Endothelial cell of umbilical vein (primary cell): ENCODE data around the gene MICAL3. TPM values are rescaled to one million over a fixed set of nuclear protein-coding genes. Genes with fewer than 3 reads are reported as not detected.
A peak's percentile ranks its signal among the peaks of the same experiment; 100 is the strongest.

Experiments used
- BruUV-seq: library from RNA; stranded (reverse); fragments of 400-500 nt; replicated peaks from 2 replicates; lab custom pipeline; 2021; lab: Mats Ljungman, UMichigan
- CTCF ChIA-PET: fragments of 300-600, 350-600 bp; sonication (Branson Sonifier 250); formaldehyde crosslinking; loops from one replicate; lab custom pipeline; 2021; ENCODE audit warnings: antibody characterized with exemption, inconsistent platforms; lab: Charles Lee
- POLR2A ChIA-PET: fragments of 300-600, 350-600 bp; sonication (Branson Sonifier 250); formaldehyde crosslinking; loops from one replicate; lab custom pipeline; 2021; ENCODE audit warnings: antibody characterized with exemption, inconsistent platforms; lab: Charles Lee
- DNase-seq: peaks from one replicate; pipeline ENCODE4 v3.0.0-alpha.2; 2011; ENCODE audit warnings: low read depth, low spot score
- FAIRE-seq: peaks from 2 replicates; lab custom pipeline; 2011; peaks lifted over from hg19 to GRCh38; lab: Jason Lieb, UNC
- H2AFZ ChIP-seq: 2 replicates; pipeline ENCODE4 v1.6.0; 2012; ENCODE audit warnings: low read depth, low read length, control low read depth, inconsistent platforms
- H3K27ac ChIP-seq: 2 replicates; pipeline ENCODE4 v1.5.1; 2011; ENCODE audit warnings: low read depth, mild to moderate bottlenecking, control low read depth, low read length, moderate library complexity; ENCODE audit not compliant: insufficient read depth
- H3K27me3 ChIP-seq, 2 experiments: 2 replicates each; pipeline versions ENCODE4 v1.6.0 to v1.6.1; 2011; ENCODE audit warnings: low read length in 2 of 2, mixed read lengths in 1 of 2; ENCODE audit not compliant: control insufficient read depth in 2 of 2, insufficient read depth in 2 of 2
- H3K36me3 ChIP-seq, 2 experiments: 2 replicates in 1 of 2; 3 replicates in 1 of 2; pipeline ENCODE4 v1.5.1; 2011; ENCODE audit warnings: low read length in 2 of 2, mild to moderate bottlenecking in 1 of 2, moderate library complexity in 1 of 2; ENCODE audit not compliant: control insufficient read depth in 2 of 2, insufficient read depth in 2 of 2; ENCODE audit errors: extremely low read depth in 1 of 2
- H3K4me1 ChIP-seq: 3 replicates; pipeline ENCODE4 v1.5.1; 2011; ENCODE audit warnings: mild to moderate bottlenecking, low read length; ENCODE audit not compliant: control insufficient read depth, insufficient read depth; ENCODE audit errors: extremely low read depth
- H3K4me2 ChIP-seq: 2 replicates; pipeline ENCODE4 v1.6.1; 2011; ENCODE audit warnings: low read length, control low read depth, mixed read lengths; ENCODE audit not compliant: insufficient read depth
- H3K4me3 ChIP-seq, 3 experiments: fragments of 200-600 bp in 1 of 3; sonication (generic), shearing (Covaris generic) in 1 of 3; replicated peaks in 1 of 3; 2 replicates each; pipeline ENCODE4 v1.5.1; 2011 to 2016; ENCODE audit warnings: control low read depth in 3 of 3, low read length in 3 of 3, mild to moderate bottlenecking in 2 of 3, inconsistent platforms in 1 of 3, low read depth in 1 of 3, moderate library complexity in 1 of 3; ENCODE audit not compliant: insufficient read depth in 1 of 3
- H3K79me2 ChIP-seq: 2 replicates; pipeline ENCODE4 v1.6.0; 2012; ENCODE audit warnings: low read length, inconsistent platforms; ENCODE audit not compliant: control insufficient read depth, insufficient read depth
- H3K9ac ChIP-seq: replicated peaks from 2 replicates; pipeline ENCODE3; 2011; ENCODE audit warnings: low read length, control low read depth; ENCODE audit not compliant: insufficient read depth; ENCODE audit errors: extremely low read depth
- H3K9me1 ChIP-seq: replicated peaks from 3 replicates; pipeline ENCODE4 v1.6.0; 2011; ENCODE audit warnings: mild to moderate bottlenecking, low read length; ENCODE audit not compliant: control insufficient read depth, insufficient read depth; ENCODE audit errors: extremely low read depth
- H3K9me3 ChIP-seq: replicated peaks from 2 replicates; pipeline ENCODE4 v1.5.1; 2012; ENCODE audit warnings: low read length, inconsistent platforms; ENCODE audit not compliant: control insufficient read depth, insufficient read depth
- H4K20me1 ChIP-seq: replicated peaks from 2 replicates; pipeline ENCODE3; 2011; ENCODE audit warnings: mild to moderate bottlenecking, low read length; ENCODE audit not compliant: control insufficient read depth, insufficient read depth; ENCODE audit errors: extremely low read depth
- CTCF ChIP-seq, 2 donors: IDR thresholded peaks; 1 replicate in 1 of 2; 2 replicates in 1 of 2; pipeline ENCODE4 v1.5.1; 2011; ENCODE audit warnings: low read length in 2 of 2, mild to moderate bottlenecking in 2 of 2, moderate library complexity in 2 of 2, control low read depth in 1 of 2, inconsistent platforms in 1 of 2, low read depth in 1 of 2; ENCODE audit not compliant: insufficient read depth in 1 of 2; ENCODE audit errors: extremely low read depth in 1 of 2
- EZH2 ChIP-seq: IDR thresholded peaks from 2 replicates; pipeline ENCODE4 v1.6.1; 2012; ENCODE audit warnings: borderline replicate concordance, low read depth, mild to moderate bottlenecking, moderate library complexity, low read length, inconsistent platforms; ENCODE audit not compliant: severe bottlenecking
- FOS ChIP-seq: IDR thresholded peaks from 2 replicates; pipeline ENCODE4 v1.6.1; 2011; ENCODE audit warnings: mild to moderate bottlenecking, low read length, moderate library complexity, borderline replicate concordance; ENCODE audit not compliant: insufficient read depth
- GATA2 ChIP-seq: IDR thresholded peaks from 2 replicates; pipeline ENCODE4 v1.7.0; 2011; ENCODE audit warnings: low read depth, mild to moderate bottlenecking, moderate library complexity, mixed read lengths, low read length; ENCODE audit not compliant: insufficient read length, insufficient read depth
- JUN ChIP-seq: IDR thresholded peaks from 2 replicates; pipeline ENCODE4 v1.6.1; 2011; ENCODE audit warnings: borderline replicate concordance, low read depth; ENCODE audit not compliant: insufficient read length, insufficient read depth
- MAX ChIP-seq: IDR thresholded peaks from 2 replicates; pipeline ENCODE4 v1.6.1; 2011; ENCODE audit not compliant: insufficient read depth, insufficient read length
- MYC ChIP-seq: IDR thresholded peaks from one replicate; pipeline ENCODE4 v1.6.1; 2011; ENCODE audit warnings: mild to moderate bottlenecking, low read depth, low read length
- POLR2A ChIP-seq: IDR thresholded peaks from 2 replicates; pipeline ENCODE4 v1.6.1; 2012; ENCODE audit warnings: low read depth, mild to moderate bottlenecking, control low read depth, low read length
- POLR2AphosphoS5 ChIP-seq: IDR thresholded peaks from 2 replicates; pipeline ENCODE4 v1.6.1; 2012; ENCODE audit warnings: low read depth, mild to moderate bottlenecking, control low read depth, low read length, moderate library complexity; ENCODE audit not compliant: insufficient read depth
- dilution Hi-C: fragments of 300-500 bp; cut with MboI; formaldehyde crosslinking; loops from one replicate; pipeline ENCODE4 v1.15.0; 2019; ENCODE audit warnings: low sequenced_read_pairs; ENCODE audit not compliant: extremely low pct_ligation_motif_present
- intact Hi-C: fragments of 100-400 bp; cut with micrococcal nuclease; formaldehyde crosslinking; loops from one replicate; pipeline ENCODE4 v1.10.0; 2022
- polyA plus RNA-seq, 4 experiments: library from polyadenylated mRNA; depleted of rRNA in 3 of 4; stranded (reverse) in 3 of 4; unstranded in 1 of 4; fragments of >200 nt; gene quantifications; 2 replicates each; pipeline versions ENCODE4 v1.2.1 to v1.2.3, GENCODE V29; 2011 to 2012; ENCODE audit warnings: missing spikeins in 1 of 4
- total RNA-seq: library from RNA; stranded (reverse); gene quantifications from 2 replicates; pipeline ENCODE4 v1.2.3, GENCODE V29; 2021

MICAL3 gene
- total and polyA plus RNA-seq, 2 donors (not counting 3 experiments of a cell fraction or from before 2014, with no cell fraction given), result 14.5 to 63.7 TPM

- no peaks in the 10 kb centered on the region for H3K9me1 ChIP-seq
- H3K9ac ChIP-seq, result peak overlapping the region; percentile 7
- peaks cover 74% of the 10 kb centered on the region for H3K79me2 ChIP-seq
- no peaks in the 10 kb centered on the region for H3K9me3 ChIP-seq
- no TSS peak for BruUV-seq
- intact Hi-C loops, result loop anchor here (1.0 kb wide), 1 partner anchor 61 kb away; no protein-coding TSS in a partner anchor
- POLR2A ChIA-PET, result no interaction called here
- CTCF ChIA-PET, result interaction anchor here (1.0 to 1.9 kb wide), 3 partner anchors 49 to 104 kb away, joined by 3 to 4 read pairs (median 4); no protein-coding TSS in a partner anchor
- peak; percentile 63 for DNase-seq
- no peaks in the 10 kb centered on the region for H3K27me3 ChIP-seq
- TF ChIP-seq JUN (no peak), MAX (no peak), GATA2 (no peak), FOS (no peak), MYC (no peak), POLR2AphosphoS5 (no peak), POLR2A (no peak), EZH2 (no peak), CTCF (IDR thresholded peaks at IDR 0.05; ENCODE audit: extremely low read depth in 1 of 2, insufficient read depth in 1 of 2, low read depth in 1 of 2, low read length in 2 of 2) (no peak)
- H3K27ac ChIP-seq, result peak overlapping the region; percentile 73
- H3K36me3 ChIP-seq, result no peaks in the 10 kb centered on the region
- no peak overlapping the region for H3K4me3 ChIP-seq
- dilution Hi-C loops, result no loop called here
- H3K4me2 ChIP-seq, result peak overlapping the region; percentile 2
- H4K20me1 ChIP-seq, result no peaks in the 10 kb centered on the region
- peak; percentile 76 for FAIRE-seq
- peaks cover 31% of the 10 kb centered on the region for H3K4me1 ChIP-seq
- H2AFZ ChIP-seq, result no peak overlapping the region
Measured at GRCh38 chr22:17972385-17973191, 51.8 kb downstream of the MICAL3 start.
